Breast epithelium (tissue), 4 donors: ENCODE results near the gene CRTC1. TPM values are rescaled to one million over a fixed set of nuclear protein-coding genes. Genes with fewer than 3 reads are reported as not detected.
A peak's percentile ranks its signal among the peaks of the same experiment; 100 is the strongest.

Experiments used
- DNase-seq, 2 donors: peaks; one replicate each; pipeline ENCODE4 v3.0.0-alpha.2; 2019; ENCODE audit warnings: low spot score in 2 of 2
- H3K27ac ChIP-seq, 2 donors: fragments of 200-600 bp; sonication (generic) in 1 of 2; one replicate each; pipeline ENCODE4 v1.5.1; 2016 to 2019; ENCODE audit warnings: mild to moderate bottlenecking in 1 of 2
- H3K27me3 ChIP-seq, 2 donors: fragments of 200-600 bp; sonication (generic) in 1 of 2; one replicate each; pipeline versions ENCODE4 v1.5.1 to v1.6.0; 2017 to 2019; ENCODE audit warnings: control low read depth in 1 of 2, mild to moderate bottlenecking in 1 of 2
- H3K36me3 ChIP-seq: fragments of 200-600 bp; one replicate; pipeline ENCODE4 v1.5.1; 2019
- H3K4me1 ChIP-seq, 2 donors: fragments of 200-600 bp; sonication (generic); one replicate each; pipeline ENCODE4 v1.5.1; 2016 to 2019; ENCODE audit warnings: control low read depth in 1 of 2
- H3K4me3 ChIP-seq, 3 donors: fragments of 200-600 bp; sonication (generic); 1 replicate in 2 of 3; 2 replicates in 1 of 3; pipeline ENCODE4 v1.5.1; 2016 to 2019; ENCODE audit warnings: mild to moderate bottlenecking in 3 of 3, moderate library complexity in 2 of 3
- H3K9me3 ChIP-seq, 2 donors: fragments of 200-600 bp; sonication (generic) in 1 of 2; one replicate each; pipeline ENCODE4 v1.5.1; 2016 to 2019; ENCODE audit warnings: control low read depth in 1 of 2
- POLR2A ChIP-seq: fragments of 450-650 bp; IDR thresholded peaks from one replicate; pipeline ENCODE4 v1.6.1; 2016; ENCODE audit warnings: antibody characterized with exemption, mild to moderate bottlenecking, moderate library complexity
- POLR2AphosphoS5 ChIP-seq, 3 donors: sonication (generic); formaldehyde crosslinking; IDR thresholded peaks; one replicate each; pipeline ENCODE4 v1.6.1; 2017; ENCODE audit warnings: antibody characterized with exemption in 3 of 3
- intact Hi-C: fragments of 100-400 bp; cut with DNase I; formaldehyde crosslinking; loops from one replicate; pipeline ENCODE4 v1.15.1; 2023; ENCODE audit warnings: low total_unique reads
- total RNA-seq, 3 donors: library from RNA; depleted of rRNA; stranded (reverse); fragments of >200 nt; gene quantifications; one replicate each; pipeline ENCODE4 v1.1.0, GENCODE V29; 2016
- TF ChIP-seq, protein P1 (sequence below), 3 donors: fragments of 450-650 bp; IDR thresholded peaks; one replicate each; pipeline ENCODE4 v1.5.1; 2016 to 2017; ENCODE audit warnings: antibody characterized with exemption in 3 of 3, mild to moderate bottlenecking in 3 of 3, moderate library complexity in 3 of 3

CRTC1 gene
- total RNA-seq, 3 donors from 2014 or later, result 4.8 to 6.1 (median 5.9) TPM

DNA sequence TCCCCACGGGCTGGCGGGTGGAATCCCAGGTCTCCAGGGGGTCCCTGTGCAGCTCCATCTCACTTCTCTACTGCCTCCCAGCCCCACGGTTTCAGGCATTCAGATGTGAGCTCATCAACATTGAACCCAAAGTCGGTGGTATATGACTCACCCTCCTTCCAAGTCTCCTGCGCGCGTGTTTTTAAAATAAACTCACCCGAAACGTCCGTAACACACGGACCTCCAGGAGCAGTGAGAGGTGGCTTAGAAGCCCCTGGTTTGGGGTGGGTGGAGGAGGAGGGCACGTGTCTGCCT is 14.0 kb upstream of the CRTC1 start:
- DNase-seq, result no peak
- Histone ChIP-seq H3K9me3 (no peaks in the 10 kb centered on the region), H3K4me1 (no peaks in the 10 kb centered on the region), H3K4me3 (no peak overlapping the region), H3K36me3 (peaks cover 4% of the 10 kb centered on the region), H3K27me3 (no peaks in the 10 kb centered on the region), H3K27ac (peak overlapping the region in 1 of 2 donors; percentile 19)
- intact Hi-C loops, result no loop called here
- TF ChIP-seq POLR2A, result no peak

DNA sequence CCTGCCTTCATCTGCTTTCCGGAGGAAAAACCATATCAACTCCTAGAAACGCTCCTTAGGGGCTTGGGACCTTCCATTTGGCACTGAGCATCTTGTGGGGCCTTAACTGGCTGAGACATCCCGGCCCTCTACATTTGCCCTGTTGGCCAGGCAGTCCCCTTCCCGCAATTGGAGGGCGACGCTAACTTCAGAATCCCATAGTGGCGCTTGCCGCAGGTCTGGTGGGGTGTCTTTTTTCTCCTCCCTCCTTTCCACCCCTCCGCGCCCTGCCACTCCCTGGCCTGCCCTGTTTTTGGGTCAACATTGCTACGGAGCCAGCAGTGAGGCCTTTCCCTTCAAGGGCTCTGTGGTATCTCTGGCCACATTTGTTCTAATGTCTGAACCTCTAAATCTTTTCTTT is 13.6 kb upstream of the CRTC1 start:
- no peaks in the 10 kb centered on the region for H3K27me3 ChIP-seq
- H3K4me3 ChIP-seq, result no peak overlapping the region
- H3K27ac ChIP-seq, result peak overlapping the region in 1 of 2 donors; percentile 19
- peaks cover 4% of the 10 kb centered on the region for H3K36me3 ChIP-seq
- no peaks in the 10 kb centered on the region for H3K4me1 ChIP-seq
- no peak for TF ChIP-seq POLR2A
- no peak for TF ChIP-seq POLR2AphosphoS5 (IDR thresholded peaks at IDR 0.05)
- TF ChIP-seq, protein P1, sequence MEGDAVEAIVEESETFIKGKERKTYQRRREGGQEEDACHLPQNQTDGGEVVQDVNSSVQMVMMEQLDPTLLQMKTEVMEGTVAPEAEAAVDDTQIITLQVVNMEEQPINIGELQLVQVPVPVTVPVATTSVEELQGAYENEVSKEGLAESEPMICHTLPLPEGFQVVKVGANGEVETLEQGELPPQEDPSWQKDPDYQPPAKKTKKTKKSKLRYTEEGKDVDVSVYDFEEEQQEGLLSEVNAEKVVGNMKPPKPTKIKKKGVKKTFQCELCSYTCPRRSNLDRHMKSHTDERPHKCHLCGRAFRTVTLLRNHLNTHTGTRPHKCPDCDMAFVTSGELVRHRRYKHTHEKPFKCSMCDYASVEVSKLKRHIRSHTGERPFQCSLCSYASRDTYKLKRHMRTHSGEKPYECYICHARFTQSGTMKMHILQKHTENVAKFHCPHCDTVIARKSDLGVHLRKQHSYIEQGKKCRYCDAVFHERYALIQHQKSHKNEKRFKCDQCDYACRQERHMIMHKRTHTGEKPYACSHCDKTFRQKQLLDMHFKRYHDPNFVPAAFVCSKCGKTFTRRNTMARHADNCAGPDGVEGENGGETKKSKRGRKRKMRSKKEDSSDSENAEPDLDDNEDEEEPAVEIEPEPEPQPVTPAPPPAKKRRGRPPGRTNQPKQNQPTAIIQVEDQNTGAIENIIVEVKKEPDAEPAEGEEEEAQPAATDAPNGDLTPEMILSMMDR (IDR thresholded peaks at IDR 0.05), result no peak
- intact Hi-C loops, result no loop called here
- DNase-seq, result no peak
- H3K9me3 ChIP-seq, result no peaks in the 10 kb centered on the region

DNA sequence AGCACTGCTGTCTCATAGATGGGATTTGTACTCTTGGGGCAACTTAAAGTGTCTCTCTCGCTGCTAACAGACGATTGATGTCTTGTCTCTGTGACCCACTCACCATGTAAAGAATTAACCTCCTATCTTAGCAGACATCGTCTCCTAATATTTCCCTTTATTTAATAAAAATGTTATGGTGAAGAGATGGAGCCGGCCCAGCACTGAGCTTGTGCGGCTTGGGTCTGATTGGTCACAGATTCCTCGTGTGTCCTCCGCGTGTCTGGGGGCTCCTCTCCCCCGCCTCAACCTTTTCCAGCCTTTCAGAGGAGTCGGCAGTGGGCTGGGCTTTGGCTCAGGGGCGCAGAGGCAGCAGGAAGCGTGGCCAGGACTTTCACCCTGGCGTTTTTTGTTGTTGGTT is 13.2 kb upstream of the CRTC1 start:
- H3K9me3 ChIP-seq, result no peaks in the 10 kb centered on the region
- no peak for DNase-seq
- peak overlapping the region in 1 of 2 donors; percentile 12 for H3K27ac ChIP-seq
- intact Hi-C loops, result no loop called here
- TF ChIP-seq POLR2AphosphoS5 (IDR thresholded peaks at IDR 0.05), result no peak
- TF ChIP-seq, protein P1 (IDR thresholded peaks at IDR 0.05), result no peak
- no peak for TF ChIP-seq POLR2A
- no peaks in the 10 kb centered on the region for H3K27me3 ChIP-seq
- no peak overlapping the region for H3K4me3 ChIP-seq
- H3K4me1 ChIP-seq, result no peaks in the 10 kb centered on the region
- H3K36me3 ChIP-seq, result peaks cover 4% of the 10 kb centered on the region

DNA sequence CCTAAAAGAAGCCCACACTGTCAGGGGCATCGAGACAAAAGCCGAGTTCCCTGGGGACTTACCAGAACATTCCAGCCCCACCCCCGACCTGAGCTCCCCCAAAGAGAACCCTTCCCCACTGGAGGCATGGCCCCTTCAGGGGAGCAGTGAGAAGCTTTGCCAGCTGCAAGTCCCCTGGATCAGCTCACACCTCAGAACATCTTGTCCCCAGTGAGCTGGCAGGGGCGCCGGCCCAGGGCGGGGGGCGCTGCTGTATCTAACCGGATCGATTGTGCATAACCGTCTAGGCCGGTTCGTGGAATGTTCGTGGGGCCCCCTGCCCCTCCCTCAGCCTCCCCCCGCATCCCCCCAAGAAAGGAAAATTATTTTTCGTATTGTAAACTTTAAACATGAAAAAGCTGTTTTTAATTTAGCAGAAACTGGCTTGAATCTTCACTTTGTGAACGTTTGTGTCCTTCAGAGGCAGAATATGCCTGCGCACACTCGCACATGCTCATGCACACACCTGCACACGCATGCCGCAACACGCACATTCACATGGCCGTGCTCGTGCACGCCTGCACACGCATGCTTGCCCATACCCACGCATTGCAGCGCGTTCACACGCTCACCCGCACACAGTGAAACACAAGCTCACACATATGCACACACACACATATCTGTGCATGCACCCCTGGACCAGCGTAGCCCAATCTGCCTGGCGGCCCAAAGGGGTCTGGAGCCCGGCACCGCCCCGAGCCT is 12.0 kb upstream of the CRTC1 start:
- intact Hi-C loops, result no loop called here

DNA sequence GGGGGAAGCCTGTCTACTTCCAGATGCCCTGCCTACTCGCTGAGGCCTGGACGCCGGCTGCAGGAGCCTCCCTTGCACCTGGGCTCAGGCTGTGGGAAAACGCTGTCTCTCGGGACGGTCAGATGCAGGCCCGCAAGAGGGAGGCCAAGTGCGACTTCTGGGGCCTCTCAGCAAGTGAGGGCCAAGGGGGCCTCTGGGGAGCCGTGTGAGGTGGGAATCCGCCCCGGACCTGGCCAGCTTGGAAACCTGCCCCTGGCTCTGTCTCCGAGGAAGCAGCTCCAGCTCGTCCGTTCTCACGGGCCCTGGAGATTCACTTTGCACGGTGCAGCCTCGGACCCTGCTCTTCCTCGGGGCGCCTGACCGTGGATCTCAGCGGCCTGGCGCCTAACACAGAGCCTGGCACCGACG is 11.4 kb upstream of the CRTC1 start:
- DNase-seq, result no peak
- intact Hi-C loops, result no loop called here
- no peaks in the 10 kb centered on the region for H3K9me3 ChIP-seq

More for the DNA sequence above, 12.0 kb upstream of the CRTC1 start:
- Histone ChIP-seq H3K4me1 (no peaks in the 10 kb centered on the region), H3K36me3 (peaks cover 4% of the 10 kb centered on the region), H3K4me3 (no peak overlapping the region), H3K27me3 (no peaks in the 10 kb centered on the region), H3K27ac (peak overlapping the region in 1 of 2 donors; percentile 66), H3K9me3 (no peaks in the 10 kb centered on the region)
- DNase-seq, result no peak
- TF ChIP-seq POLR2AphosphoS5 (IDR thresholded peaks at IDR 0.05) (peak in 1 of 3 donors; percentile 2), POLR2A (no peak)

More for the DNA sequence above, 11.4 kb upstream of the CRTC1 start:
- Histone ChIP-seq H3K4me3 (no peak overlapping the region), H3K27ac (peak overlapping the region; percentile 17 to 66), H3K27me3 (no peaks in the 10 kb centered on the region), H3K4me1 (no peaks in the 10 kb centered on the region), H3K36me3 (peaks cover 4% of the 10 kb centered on the region)
- TF ChIP-seq, protein P1 (IDR thresholded peaks at IDR 0.05), result no peak
- no peak for TF ChIP-seq POLR2AphosphoS5 (IDR thresholded peaks at IDR 0.05)
- no peak for TF ChIP-seq POLR2A
